GM12891 (cell line): Measurements from ENCODE around the gene NPHS1.

Source experiments
- POLR2A ChIP-seq: IDR thresholded peaks from 2 replicates; pipeline ENCODE4 v1.6.1; 2011; ENCODE audit warnings: low read depth, low read length, control low read depth
- POU2F2 ChIP-seq: IDR thresholded peaks from 2 replicates; pipeline ENCODE4 v1.6.1; 2011; ENCODE audit warnings: low read depth, mild to moderate bottlenecking, control low read depth, low read length, moderate library complexity
- SPI1 ChIP-seq: IDR thresholded peaks from 2 replicates; pipeline ENCODE4 v1.6.1; 2011; ENCODE audit warnings: low read depth, low read length, control low read depth

DNA sequence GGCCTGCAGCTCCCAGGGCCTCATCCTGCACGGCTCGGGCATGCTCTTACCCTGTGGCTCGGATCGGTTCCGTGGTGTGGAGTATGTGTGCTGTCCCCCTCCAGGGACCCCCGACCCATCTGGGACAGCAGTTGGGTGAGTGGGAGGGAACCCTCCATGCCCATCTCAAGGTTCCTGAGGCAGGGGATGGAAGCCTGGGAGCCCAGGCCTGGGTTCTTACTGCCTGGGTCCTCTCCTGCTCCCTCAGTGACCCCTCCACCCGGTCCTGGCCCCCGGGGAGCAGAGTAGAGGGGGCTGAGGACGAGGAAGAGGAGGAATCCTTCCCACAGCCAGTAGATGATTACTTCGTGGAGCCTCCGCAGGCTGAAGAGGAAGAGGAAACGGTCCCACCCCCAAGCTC lies 19.3 kb upstream of the NPHS1 start:
- TF ChIP-seq SPI1 = no peak
- TF ChIP-seq POLR2A = no peak
- no peak for TF ChIP-seq POU2F2
